Loucy (cell line): Measurements from ENCODE around the gene APOBEC3A.

Experiments
- H2AFZ ChIP-seq: fragments of 200-600 bp; sonication (generic); 2 replicates; pipeline ENCODE4 v1.6.0; 2016; ENCODE audit warnings: antibody characterized with exemption, mild to moderate bottlenecking, low read length, moderate library complexity
- H3F3A ChIP-seq: fragments of 200-600 bp; 2 replicates; pipeline ENCODE4 v1.6.0; 2016; ENCODE audit warnings: antibody characterized with exemption, low read depth, mild to moderate bottlenecking
- H3K27me3 ChIP-seq: fragments of 200-600 bp; sonication (generic); 2 replicates; pipeline ENCODE4 v1.6.1; 2014; ENCODE audit warnings: low read length, mild to moderate bottlenecking; ENCODE audit not compliant: insufficient read depth, poor library complexity, severe bottlenecking
- H3K36me3 ChIP-seq: fragments of 200-600 bp; sonication (generic); 2 replicates; pipeline ENCODE4 v1.6.1; 2016; ENCODE audit warnings: low read length; ENCODE audit not compliant: insufficient read depth
- H3K4me1 ChIP-seq: fragments of 200-600 bp; sonication (generic); 2 replicates; pipeline ENCODE4 v1.5.1; 2014; ENCODE audit warnings: low read length, mild to moderate bottlenecking; ENCODE audit not compliant: insufficient read depth, poor library complexity, severe bottlenecking
- H3K4me2 ChIP-seq: fragments of 200-600 bp; sonication (generic); 2 replicates; pipeline ENCODE4 v1.6.0; 2014; ENCODE audit warnings: antibody characterized with exemption, low read length, low read depth, mild to moderate bottlenecking; ENCODE audit not compliant: poor library complexity, severe bottlenecking
- H3K4me3 ChIP-seq: fragments of 200-600 bp; sonication (generic); 2 replicates; pipeline ENCODE4 v1.5.1; 2014; ENCODE audit warnings: low read length, mild to moderate bottlenecking, mixed read lengths; ENCODE audit not compliant: poor library complexity, severe bottlenecking
- H3K79me2 ChIP-seq: fragments of 200-600 bp; sonication (generic); 2 replicates; pipeline ENCODE4 v1.6.1; 2014; ENCODE audit warnings: low read length; ENCODE audit not compliant: insufficient read depth
- H3K9ac ChIP-seq: fragments of 200-600 bp; sonication (generic); 2 replicates; pipeline ENCODE4 v1.6.0; 2014; ENCODE audit warnings: mild to moderate bottlenecking, low read depth, low read length, moderate library complexity; ENCODE audit not compliant: poor library complexity, severe bottlenecking
- H3K9me2 ChIP-seq: fragments of 200-600 bp; sonication (generic); replicated peaks from 2 replicates; pipeline ENCODE4 v1.6.1; 2016; ENCODE audit warnings: low read depth, low read length, mixed read lengths
- H3K9me3 ChIP-seq: fragments of 200-600 bp; sonication (generic); 2 replicates; pipeline ENCODE4 v1.6.1; 2014; ENCODE audit warnings: mild to moderate bottlenecking, antibody characterized with exemption, low read length, low read depth; ENCODE audit not compliant: insufficient read depth
- H4K20me1 ChIP-seq: fragments of 200-600 bp; sonication (generic); 2 replicates; pipeline ENCODE4 v1.6.0; 2014; ENCODE audit warnings: antibody characterized with exemption, low read length, mild to moderate bottlenecking; ENCODE audit not compliant: insufficient read depth, poor library complexity, severe bottlenecking
- CTCF ChIP-seq: fragments of 200-600 bp; sonication (generic); conservative IDR thresholded peaks from 2 replicates; pipeline ENCODE4 v1.5.1; 2014; ENCODE audit warnings: mild to moderate bottlenecking, antibody characterized with exemption, low read length
- EZH2phosphoT487 ChIP-seq: fragments of 200-600 bp; IDR thresholded peaks from 2 replicates; pipeline ENCODE4 v1.6.1; 2018; ENCODE audit warnings: antibody characterized with exemption, mild to moderate bottlenecking, moderate library complexity, borderline replicate concordance

APOBEC3A gene

GRCh38 chr22:38954414-38955043, 2.9 kb upstream of the APOBEC3A start:
- Histone ChIP-seq H3K36me3 (no peaks in the 10 kb centered on the region), H3K4me2 (no peak overlapping the region), H3K27me3 (no peaks in the 10 kb centered on the region), H3K79me2 (no peaks in the 10 kb centered on the region), H3K9me2 (no peaks in the 10 kb centered on the region), H3F3A (no peaks in the 10 kb centered on the region), H3K9ac (no peak overlapping the region), H2AFZ (no peak overlapping the region), H3K9me3 (no peaks in the 10 kb centered on the region), H3K4me1 (no peaks in the 10 kb centered on the region), H3K4me3 (no peak overlapping the region), H4K20me1 (no peaks in the 10 kb centered on the region)
- TF ChIP-seq EZH2phosphoT487 (no peak), CTCF (no peak)

- no peak overlapping the region for H3K4me3 ChIP-seq
- H3K9ac ChIP-seq = no peak overlapping the region
- no peaks in the 10 kb centered on the region for H3K9me3 ChIP-seq
- no peaks in the 10 kb centered on the region for H3K4me1 ChIP-seq
- H3K79me2 ChIP-seq = no peaks in the 10 kb centered on the region
- no peaks in the 10 kb centered on the region for H3K9me2 ChIP-seq
- no peak overlapping the region for H3K4me2 ChIP-seq
- H2AFZ ChIP-seq = no peak overlapping the region
- no peaks in the 10 kb centered on the region for H3K36me3 ChIP-seq
- no peaks in the 10 kb centered on the region for H4K20me1 ChIP-seq
- no peaks in the 10 kb centered on the region for H3F3A ChIP-seq
- TF ChIP-seq EZH2phosphoT487 (no peak), CTCF (no peak)
- H3K27me3 ChIP-seq = no peaks in the 10 kb centered on the region
These were observed 2.0 kb upstream of the APOBEC3A start for GRCh38 chr22:38955250-38955905.

- Histone ChIP-seq H3K4me1 (no peaks in the 10 kb centered on the region), H3K9ac (no peak overlapping the region), H3F3A (no peaks in the 10 kb centered on the region), H2AFZ (no peak overlapping the region), H3K27me3 (no peaks in the 10 kb centered on the region), H3K9me3 (no peaks in the 10 kb centered on the region), H3K9me2 (no peaks in the 10 kb centered on the region), H3K36me3 (no peaks in the 10 kb centered on the region), H4K20me1 (no peaks in the 10 kb centered on the region), H3K4me2 (no peak overlapping the region), H3K4me3 (no peak overlapping the region), H3K79me2 (no peaks in the 10 kb centered on the region)
- TF ChIP-seq EZH2phosphoT487 = no peak
- TF ChIP-seq CTCF = no peak
These were observed 1.5 kb upstream of the APOBEC3A start for GRCh38 chr22:38955926-38956325.
